HG03025 (cell line): ENCODE data around the gene HIPK2.

ENCODE experiments used
- ATAC-seq: cut with Tn5 transposase; IDR thresholded peaks from one replicate; pipeline ENCODE4 v1.9.1; 2021; ENCODE audit warnings: mild to moderate bottlenecking, moderate library complexity; ENCODE audit not compliant: unreplicated experiment, low FRiP score

HIPK2 gene

GRCh38 chr7:139658296-139658695, 119.5 kb downstream of the HIPK2 start:
- no peak for ATAC-seq

- ATAC-seq = no peak
These were observed 120.1 kb downstream of the HIPK2 start for GRCh38 chr7:139657725-139658124.

GRCh38 chr7:139656387-139656786, 121.4 kb downstream of the HIPK2 start:
- no peak for ATAC-seq

- ATAC-seq = no peak
These were observed 122.5 kb downstream of the HIPK2 start for GRCh38 chr7:139655305-139655704.

- ATAC-seq = no peak
These were observed 123.3 kb downstream of the HIPK2 start for GRCh38 chr7:139654276-139655181.

- no peak for ATAC-seq
These were observed 125.9 kb downstream of the HIPK2 start for GRCh38 chr7:139651914-139652313.

GRCh38 chr7:139651308-139651707, 126.5 kb downstream of the HIPK2 start:
- no peak for ATAC-seq

GRCh38 chr7:139650429-139651100, 127.2 kb downstream of the HIPK2 start:
- no peak for ATAC-seq

GRCh38 chr7:139648941-139649425, 128.8 kb downstream of the HIPK2 start:
- peak; percentile 75 for ATAC-seq

GRCh38 chr7:139648391-139648861, 129.4 kb downstream of the HIPK2 start:
- no peak for ATAC-seq

GRCh38 chr7:139647814-139648390, 129.9 kb downstream of the HIPK2 start:
- ATAC-seq = no peak

- ATAC-seq = no peak
These were observed 130.7 kb downstream of the HIPK2 start for GRCh38 chr7:139647085-139647484.

- ATAC-seq = no peak
These were observed 131.2 kb downstream of the HIPK2 start for GRCh38 chr7:139646566-139646965.

- no peak for ATAC-seq
These were observed 131.9 kb downstream of the HIPK2 start for GRCh38 chr7:139645572-139646523.

GRCh38 chr7:139643951-139644585, 133.7 kb downstream of the HIPK2 start:
- no peak for ATAC-seq

GRCh38 chr7:139642283-139642682, 135.5 kb downstream of the HIPK2 start:
- ATAC-seq = no peak

GRCh38 chr7:139641337-139641992, 136.3 kb downstream of the HIPK2 start:
- no peak for ATAC-seq

GRCh38 chr7:139640681-139641080, 137.1 kb downstream of the HIPK2 start:
- no peak for ATAC-seq

GRCh38 chr7:139639563-139639962, 138.2 kb downstream of the HIPK2 start:
- no peak for ATAC-seq
